HK-2 (cell line): ENCODE measurements around the gene NHS.

Source experiments
- DNase-seq: peaks from one replicate; pipeline ENCODE4 v3.0.0-alpha.2; 2018; ENCODE audit not compliant: unreplicated experiment

NHS gene

GRCh38 chrX:17736478-17736855 is 361.5 kb downstream of the NHS start:
- no peak for DNase-seq

- peak; percentile 97 for DNase-seq
These were observed 362.1 kb downstream of the NHS start, which contains the start of gene SCML1 for GRCh38 chrX:17736856-17737709. TSS of gene SCML1 (plus strand) at chrX:17737493. CDS start at chrX:17744187, 6,694 bp downstream.

- peak; percentile 25 for DNase-seq
These were observed 362.6 kb downstream of the NHS start for GRCh38 chrX:17737710-17737985.

DNA sequence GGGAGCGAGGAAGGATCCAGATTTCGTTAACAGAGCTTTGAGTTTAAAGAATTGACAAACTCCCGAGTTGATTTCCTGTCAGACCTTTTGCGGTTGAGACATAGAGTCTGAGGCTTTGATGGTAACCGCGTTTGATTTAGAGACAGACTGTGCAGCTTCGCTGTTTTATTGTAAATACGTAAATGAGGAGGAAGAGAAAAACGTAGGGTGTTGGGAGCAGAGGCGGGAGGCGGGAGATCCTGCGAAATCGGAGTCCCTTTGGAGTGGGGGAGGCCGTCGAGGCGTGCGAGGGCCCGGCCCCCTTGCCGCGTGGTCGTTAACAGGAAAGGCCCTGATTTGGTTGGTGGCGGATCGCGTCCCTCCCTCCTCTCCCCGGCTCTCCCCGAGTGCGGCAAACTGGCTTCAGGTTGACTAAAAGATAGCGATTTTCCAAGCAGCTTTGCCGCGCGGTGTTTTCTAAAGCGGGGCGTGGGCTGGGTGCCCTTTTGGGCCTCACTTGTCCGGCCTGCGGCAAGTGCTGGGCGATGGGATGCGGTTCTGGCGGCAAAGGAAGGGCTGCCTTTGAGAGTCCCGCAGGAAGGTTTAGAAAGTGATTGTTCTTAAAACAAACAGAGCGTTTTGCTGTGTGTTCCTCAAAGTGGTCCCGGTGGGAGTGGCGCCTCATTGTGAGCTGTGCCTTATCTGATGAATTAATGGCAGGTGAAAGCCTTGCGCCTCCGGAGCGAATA is 363.1 kb downstream of the NHS start:
- peak; percentile 59 for DNase-seq

DNA sequence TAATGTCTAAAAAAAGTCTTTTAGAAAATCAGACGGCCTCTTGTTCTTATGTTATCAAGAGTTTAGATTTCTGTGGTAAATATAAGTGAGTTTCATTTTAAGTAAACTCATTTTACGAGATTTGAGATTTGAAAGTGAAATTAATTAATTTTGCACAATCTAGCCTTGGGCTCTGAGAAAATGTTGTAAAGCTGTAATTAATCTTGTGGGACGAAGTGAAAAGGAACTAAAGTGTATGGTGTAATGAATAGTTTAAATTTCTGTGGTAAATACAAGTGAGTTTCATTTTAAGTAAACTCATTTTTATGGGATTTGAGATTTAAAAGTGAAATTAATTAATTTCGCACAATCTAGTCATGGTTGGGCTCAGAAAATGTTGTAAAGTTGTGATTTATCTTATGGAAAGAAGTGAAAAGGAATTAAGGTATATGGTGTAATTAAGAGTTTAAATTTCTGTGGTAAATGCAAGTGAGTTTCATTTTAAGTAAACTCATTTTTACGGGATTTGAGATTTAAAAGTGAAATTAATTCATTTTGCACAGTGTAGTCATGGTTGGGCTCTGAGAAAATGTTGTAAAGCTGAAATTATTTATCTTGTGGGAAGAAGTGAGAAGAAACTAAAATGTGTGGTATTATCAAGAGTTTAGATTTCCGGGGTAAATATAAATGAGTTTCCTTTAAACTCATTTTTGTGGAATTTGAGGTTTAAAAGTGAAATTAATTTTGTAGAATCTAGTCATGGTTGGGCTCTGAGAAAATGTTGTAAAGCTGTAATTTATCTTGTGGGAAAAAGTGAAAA is 363.9 kb downstream of the NHS start:
- no peak for DNase-seq

- DNase-seq = no peak
These were observed 365.4 kb downstream of the NHS start for GRCh38 chrX:17740137-17741122.

DNA sequence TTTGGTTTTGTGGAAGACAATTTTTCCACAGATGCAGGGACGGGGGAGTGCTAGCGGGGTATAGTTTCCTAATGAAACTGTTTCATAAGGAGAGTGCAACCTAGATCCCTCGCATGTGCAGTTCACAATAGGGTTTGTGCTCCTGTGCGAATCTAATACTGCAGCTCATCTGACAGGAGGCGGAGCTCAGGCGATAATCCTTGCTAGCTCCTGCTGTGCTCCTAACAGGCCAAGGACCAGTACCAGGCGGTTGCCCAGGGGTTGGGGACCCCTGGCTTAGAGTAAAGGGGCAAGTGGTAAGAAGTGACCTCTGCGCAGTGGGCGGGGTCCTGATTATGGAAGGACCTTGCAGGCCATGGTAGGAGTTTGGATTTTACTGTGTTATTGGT is 366.1 kb downstream of the NHS start:
- no peak for DNase-seq

DNA sequence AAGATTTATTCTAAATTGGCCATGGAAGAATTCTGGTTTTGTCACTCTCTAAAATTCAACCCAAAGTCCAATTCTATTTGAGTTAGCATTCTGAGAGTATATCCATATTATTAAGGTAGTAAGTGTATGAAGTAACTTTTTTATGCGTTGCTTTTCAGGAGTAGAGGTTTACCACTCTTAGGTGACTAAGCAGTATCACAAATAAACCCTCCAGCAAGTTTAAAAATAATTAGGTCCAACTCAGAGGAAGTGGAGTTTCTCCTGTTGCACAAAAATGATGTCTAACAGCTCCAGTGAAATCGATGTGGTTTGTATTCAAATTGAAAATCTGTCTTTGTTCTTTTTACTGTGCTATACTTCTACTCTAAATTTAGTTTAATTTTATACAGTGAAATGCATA is 368.9 kb downstream of the NHS start:
- DNase-seq = no peak

DNA sequence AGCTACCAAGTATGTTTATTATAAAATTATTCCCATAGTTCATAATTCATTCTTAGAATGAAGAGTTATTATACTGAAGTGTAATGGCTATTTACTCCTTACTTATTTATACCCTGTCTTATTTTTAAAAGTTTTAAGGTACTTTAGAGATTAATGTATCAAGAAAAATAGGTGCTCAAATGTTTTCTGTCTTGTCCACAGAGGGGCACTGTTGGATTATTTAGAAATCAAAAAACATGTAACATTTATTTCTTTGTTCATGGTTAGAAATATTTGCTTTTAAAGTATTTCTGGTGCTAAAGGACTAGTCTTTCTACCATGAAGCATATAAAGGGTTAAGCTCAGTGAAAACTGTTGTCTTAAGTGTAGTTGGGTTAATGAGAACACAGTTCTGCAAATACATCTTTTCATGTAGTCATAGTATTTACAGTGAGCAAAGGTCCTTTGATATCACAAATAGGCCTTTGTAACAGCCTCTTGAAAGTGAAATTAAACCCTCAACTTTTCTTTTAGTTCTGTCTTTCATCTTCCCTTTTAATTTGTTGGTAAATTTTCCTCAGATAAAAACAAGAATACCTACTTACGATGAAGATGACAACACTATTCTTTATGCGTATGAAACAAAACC is 370.0 kb downstream of the NHS start:
- DNase-seq = no peak

DNA sequence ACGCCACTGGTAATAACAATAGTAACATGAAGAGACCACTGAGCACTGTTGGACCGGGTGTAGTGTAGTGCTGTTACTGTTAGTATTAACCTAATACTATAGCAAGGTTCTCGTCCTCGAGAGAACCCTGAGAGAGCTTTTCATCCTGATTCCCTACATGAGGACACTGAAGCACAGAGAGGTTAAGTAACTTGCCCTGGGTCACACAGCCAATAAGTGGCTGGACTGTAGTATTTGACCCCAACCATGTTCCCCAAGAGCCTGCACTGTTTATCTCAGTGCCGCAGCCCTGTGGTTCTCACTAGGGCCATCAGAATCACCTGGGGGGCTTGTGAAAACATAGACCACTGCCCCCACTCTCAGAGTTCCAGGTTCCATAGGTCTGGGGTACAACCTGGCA is 372.7 kb downstream of the NHS start:
- DNase-seq = no peak

DNA sequence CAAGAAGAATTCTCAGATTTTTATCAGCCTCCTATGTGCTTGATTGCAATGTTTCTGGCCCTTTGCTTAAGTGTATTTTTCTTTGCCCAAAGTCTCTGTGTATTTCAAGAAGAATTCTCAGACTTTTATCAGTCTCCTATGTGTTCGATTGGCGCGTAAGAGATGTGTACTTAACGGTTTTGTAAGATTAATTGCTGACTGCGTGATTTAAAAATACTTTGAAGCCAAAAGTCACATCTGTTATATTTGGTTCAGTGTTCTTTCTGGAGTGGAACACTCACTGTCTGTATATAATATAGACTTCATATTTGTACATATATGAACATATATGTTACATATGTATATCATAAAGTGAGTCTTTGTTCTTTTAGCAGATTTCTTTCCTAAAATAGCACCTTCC is 373.7 kb downstream of the NHS start:
- DNase-seq = no peak

DNA sequence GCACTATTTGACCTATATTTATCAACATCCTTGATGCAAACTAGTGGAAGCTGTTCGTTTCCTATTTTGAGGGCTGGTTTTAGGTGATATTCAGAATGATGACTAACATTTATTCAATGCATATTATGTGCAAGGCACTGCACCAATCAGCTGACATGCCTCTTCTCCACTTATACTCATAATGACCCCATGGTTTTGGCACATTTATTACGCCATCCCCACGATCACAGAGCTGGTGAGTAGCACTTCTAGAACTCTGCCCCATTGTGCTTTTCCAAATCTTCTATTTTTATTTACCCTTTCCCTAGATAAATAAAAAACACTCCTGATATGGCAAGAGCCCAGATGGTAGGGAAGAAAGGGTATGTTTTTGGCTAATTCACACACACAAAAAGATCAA is 375.4 kb downstream of the NHS start:
- DNase-seq = no peak

DNA sequence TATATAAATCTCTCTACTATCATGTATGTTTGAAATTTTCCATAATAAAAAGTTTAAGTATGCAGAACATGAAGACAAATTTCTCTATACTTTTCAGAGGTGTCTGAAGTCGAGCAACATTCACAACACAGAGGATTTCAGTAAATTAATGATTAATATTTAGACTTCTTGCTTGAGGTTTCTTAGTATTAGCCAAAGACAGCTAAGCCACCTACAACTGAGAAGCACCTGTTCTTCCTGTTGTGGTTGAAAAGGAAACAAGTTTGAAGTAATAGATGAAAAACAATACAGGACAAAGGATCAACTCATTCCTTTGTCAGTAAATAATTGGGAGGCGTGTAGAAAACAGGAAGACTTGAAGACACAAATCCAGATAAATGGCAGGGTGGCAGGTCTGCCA is 383.4 kb downstream of the NHS start:
- DNase-seq = no peak

DNA sequence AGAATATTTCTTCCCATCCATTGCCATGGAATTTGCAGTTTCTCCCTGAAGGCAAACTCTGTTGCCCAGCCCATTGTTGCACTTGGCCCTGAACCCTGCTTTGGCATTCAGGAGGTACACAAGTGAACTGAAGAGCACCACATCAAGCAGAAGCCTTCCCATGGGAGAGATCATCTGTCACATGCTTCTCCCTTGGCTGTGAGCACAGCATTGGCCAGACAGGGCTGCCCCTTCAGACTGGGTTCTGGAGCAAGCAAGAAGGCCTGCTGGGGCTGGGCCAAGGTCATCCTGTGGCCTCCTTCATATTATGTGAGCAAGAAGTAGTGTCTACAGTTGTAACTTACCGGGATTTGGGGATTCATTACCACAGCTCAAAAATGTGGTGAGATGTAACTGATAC is 385.0 kb downstream of the NHS start:
- no peak for DNase-seq

- no peak for DNase-seq
These were observed 392.7 kb downstream of the NHS start for GRCh38 chrX:17767734-17768133.

GRCh38 chrX:17768997-17769396 is 394.0 kb downstream of the NHS start:
- no peak for DNase-seq

- no peak for DNase-seq
These were observed 394.8 kb downstream of the NHS start for GRCh38 chrX:17769701-17770269.

GRCh38 chrX:17773221-17773876 is 398.3 kb downstream of the NHS start:
- DNase-seq = no peak

GRCh38 chrX:17774053-17774452 is 399.1 kb downstream of the NHS start:
- no peak for DNase-seq

- no peak for DNase-seq
These were observed 404.0 kb downstream of the NHS start for GRCh38 chrX:17778997-17779396.
